Sciatic nerve (tissue), 2 donors: ENCODE data around the gene TBC1D22A. TPM values are rescaled to one million over a fixed set of nuclear protein-coding genes. Genes with fewer than 3 reads are reported as not detected.

Experiments
- ATAC-seq: fragments of 200-7000 bp; cut with Tn5 transposase; one replicate; pipeline ENCODE4 v1.9.1; 2020; ENCODE audit warnings: mild to moderate bottlenecking, moderate library complexity
- DNase-seq: peaks from one replicate; pipeline ENCODE4 v3.0.0-alpha.2; 2020; ENCODE audit warnings: low spot score
- intact Hi-C: fragments of 100-400 bp; cut with DNase I; formaldehyde crosslinking; loops from one replicate; pipeline ENCODE4 v1.14.2; 2022
- total RNA-seq: library from RNA; stranded (reverse); fragmentation: NEBNext Ultra II Directional; extraction: Animal tissue kit (Norgen Biotek cat#: 25700); gene quantifications from one replicate; pipeline ENCODE4 v1.2.1, GENCODE V29; 2021
- donor health status: DM: no; HTN: no; CAD: no.
- donor health status: DM: no; HTN: no; CAD: no.

Gene TBC1D22A
- total RNA-seq, 1 donor from 2014 or later, result 36.3 TPM

DNA sequence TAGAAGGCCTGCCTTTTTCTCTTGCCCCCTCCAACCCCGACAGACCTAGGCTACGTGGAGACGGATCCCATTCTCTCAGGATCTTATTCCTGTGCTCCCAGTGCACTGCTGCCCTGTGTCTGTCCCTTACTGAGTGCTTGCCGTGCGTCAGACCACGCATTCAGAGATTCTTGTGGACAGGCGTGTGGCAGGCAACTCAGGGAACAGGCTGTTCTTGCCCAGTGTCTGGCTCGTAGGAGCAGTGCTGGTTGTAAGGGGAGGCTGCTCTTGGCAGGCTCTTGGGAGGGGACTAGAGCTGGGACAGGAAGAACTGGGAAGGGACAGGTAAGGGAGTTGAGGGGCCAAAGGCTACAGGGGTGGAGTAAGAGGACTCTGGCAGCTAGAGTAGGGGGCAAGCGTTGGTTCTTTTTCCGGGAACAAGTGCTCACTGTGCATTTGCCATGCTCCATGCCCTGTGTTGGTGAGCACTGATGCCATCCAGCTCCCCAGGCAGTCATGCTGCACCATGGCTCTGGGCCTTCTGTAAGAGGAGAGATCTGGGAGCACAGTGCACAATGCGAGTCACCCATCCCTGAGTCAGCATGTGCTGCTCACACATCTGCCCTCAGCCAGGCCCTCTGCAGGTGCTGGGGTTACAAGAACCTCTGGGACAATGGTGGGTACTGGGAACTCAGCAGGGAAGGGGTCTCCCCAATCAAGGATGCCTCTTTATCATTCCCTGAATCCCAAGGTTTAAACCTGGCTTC is 119.1 kb downstream of the TBC1D22A start:
- no peak for DNase-seq
- no peak for ATAC-seq
- intact Hi-C loops, result no loop called here

DNA sequence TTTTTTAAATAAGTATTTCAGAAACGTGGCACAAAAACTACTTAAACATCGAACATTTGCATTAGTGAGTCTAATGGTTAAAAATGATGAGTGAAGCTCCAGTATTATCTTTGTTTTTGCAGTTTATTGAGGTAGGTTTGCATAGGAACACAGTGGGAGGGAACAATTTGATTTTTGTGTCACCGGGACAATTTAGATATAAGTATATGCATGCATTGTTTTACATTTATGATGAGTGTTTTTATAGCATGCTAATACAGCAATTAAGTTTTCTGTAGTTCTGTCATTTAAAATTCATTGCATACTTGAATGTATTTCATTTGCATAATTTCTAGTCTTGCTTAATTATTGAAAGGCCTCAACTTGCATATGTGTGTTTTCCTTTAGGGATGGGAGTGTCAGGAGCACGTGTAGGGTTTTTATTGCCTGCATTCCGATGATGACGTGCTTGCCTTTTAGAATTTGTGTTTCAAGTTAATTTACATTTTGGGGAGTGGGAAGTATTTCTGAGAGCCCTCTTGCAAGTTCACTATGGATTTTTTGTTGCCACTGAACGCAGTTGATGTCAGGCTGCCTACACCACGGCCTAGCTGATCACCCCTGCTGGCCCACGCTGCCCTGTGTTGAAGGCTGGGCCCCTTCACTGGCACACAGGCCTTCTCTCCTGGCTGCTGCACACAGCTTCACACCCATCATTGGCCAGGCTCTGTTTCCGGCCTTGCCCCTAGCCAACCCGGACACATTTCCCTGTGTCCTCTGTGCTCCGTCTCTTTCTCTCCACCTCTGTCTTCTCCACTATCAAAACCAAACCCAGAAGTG is 120.9 kb downstream of the TBC1D22A start:
- intact Hi-C loops, result no loop called here
- ATAC-seq, result peak; percentile 47
- no peak for DNase-seq

- DNase-seq, result no peak
- intact Hi-C loops, result no loop called here
- ATAC-seq, result peak; percentile 39
These were observed 121.9 kb downstream of the TBC1D22A start for GRCh38 chr22:46884365-46884764.

DNA sequence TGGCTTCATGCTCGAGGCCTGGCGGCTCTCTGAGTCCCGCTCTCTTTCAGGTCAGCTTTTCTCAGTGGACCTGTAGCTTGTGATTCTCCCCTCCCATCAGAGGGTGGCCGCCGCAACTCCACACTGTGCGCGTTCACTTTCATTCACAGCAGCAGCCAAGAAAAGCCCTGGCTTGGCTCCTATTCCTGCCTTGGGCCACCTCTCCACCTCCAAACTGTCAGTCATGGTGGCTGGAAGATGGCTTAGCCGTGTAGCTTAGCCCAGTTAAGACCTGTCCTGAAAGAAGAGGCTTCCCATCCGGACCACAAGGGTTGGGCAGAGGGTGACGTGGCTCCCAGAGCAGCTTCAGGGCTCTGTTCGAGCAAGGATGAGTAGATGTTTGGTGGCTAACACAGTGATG is 125.5 kb downstream of the TBC1D22A start:
- ATAC-seq, result no peak
- DNase-seq, result no peak
- intact Hi-C loops, result no loop called here

DNA sequence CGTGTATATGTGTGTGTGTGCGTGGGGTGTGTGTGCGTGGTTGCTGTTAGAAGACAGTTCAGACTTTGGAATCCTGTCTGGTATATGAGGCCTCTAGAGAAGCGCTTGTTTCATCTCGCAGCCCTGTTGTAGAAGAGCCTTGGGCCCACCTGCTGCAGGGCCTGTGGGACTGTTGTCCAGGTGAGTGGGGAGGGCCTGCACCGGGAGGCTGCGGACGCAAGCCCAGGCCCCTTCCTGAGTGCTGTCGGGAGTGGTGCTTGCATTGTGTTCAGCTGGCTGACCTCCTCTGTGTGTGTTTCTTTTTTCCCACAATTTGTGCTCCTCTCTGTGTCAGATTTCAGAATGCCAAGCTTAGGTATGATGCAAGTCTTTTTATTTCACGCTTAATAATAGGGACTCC is 128.4 kb downstream of the TBC1D22A start:
- no peak for DNase-seq
- intact Hi-C loops, result no loop called here
- ATAC-seq, result no peak

GRCh38 chr22:46891382-46891951 is 129.0 kb downstream of the TBC1D22A start:
- intact Hi-C loops, result no loop called here
- ATAC-seq (no peak), DNase-seq (no peak)

- ATAC-seq (no peak), DNase-seq (no peak)
- intact Hi-C loops, result no loop called here
These were observed 130.4 kb downstream of the TBC1D22A start for GRCh38 chr22:46892866-46893265.

DNA sequence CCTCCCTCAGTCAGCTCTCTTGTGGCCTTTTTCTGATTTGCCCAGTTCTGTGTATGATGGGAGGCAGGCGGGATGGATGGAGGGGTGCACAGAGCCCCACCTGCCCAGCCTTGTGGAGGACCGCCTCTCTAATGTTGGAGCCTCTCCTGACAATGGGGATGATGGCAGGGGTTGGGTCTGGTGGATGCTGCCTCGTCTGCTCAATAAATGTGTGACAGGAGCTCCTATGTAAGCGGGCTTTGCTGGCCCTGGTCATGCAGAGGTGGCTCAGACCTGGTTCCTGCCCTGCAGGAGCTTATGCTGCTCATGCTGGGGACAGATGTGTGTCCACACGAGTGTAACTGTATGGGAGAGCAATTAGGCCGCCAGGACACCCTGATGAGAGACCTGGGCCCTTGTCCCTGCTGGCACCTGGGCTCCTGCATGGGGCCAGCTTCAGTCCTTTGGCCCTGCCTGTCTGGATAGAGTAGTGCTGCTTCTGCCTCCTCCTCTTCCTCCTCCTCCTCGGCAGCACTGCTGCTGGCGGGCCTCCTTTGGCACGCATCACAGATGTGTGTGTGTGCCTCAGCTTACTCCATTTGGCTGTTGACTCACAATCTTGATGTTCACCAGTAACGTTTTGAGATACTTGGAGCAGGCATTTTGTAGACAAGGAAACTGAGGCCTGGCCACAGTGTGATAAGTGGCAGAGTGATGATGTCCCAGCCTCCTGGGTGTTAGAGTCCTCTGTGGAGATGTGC is 131.0 kb downstream of the TBC1D22A start:
- intact Hi-C loops, result no loop called here
- DNase-seq, result no peak
- peak; percentile 9 for ATAC-seq

- ATAC-seq (peak; percentile 79), DNase-seq (no peak)
- intact Hi-C loops, result no loop called here
These were observed 131.7 kb downstream of the TBC1D22A start for GRCh38 chr22:46894081-46894671.

GRCh38 chr22:46894851-46895640 is 132.6 kb downstream of the TBC1D22A start:
- DNase-seq, result no peak
- intact Hi-C loops, result no loop called here
- no peak for ATAC-seq

- intact Hi-C loops, result no loop called here
- DNase-seq (no peak), ATAC-seq (no peak)
These were observed 133.3 kb downstream of the TBC1D22A start for GRCh38 chr22:46895753-46896152.

- ATAC-seq (no peak), DNase-seq (no peak)
- intact Hi-C loops, result no loop called here
These were observed 133.7 kb downstream of the TBC1D22A start for GRCh38 chr22:46896166-46896565.

DNA sequence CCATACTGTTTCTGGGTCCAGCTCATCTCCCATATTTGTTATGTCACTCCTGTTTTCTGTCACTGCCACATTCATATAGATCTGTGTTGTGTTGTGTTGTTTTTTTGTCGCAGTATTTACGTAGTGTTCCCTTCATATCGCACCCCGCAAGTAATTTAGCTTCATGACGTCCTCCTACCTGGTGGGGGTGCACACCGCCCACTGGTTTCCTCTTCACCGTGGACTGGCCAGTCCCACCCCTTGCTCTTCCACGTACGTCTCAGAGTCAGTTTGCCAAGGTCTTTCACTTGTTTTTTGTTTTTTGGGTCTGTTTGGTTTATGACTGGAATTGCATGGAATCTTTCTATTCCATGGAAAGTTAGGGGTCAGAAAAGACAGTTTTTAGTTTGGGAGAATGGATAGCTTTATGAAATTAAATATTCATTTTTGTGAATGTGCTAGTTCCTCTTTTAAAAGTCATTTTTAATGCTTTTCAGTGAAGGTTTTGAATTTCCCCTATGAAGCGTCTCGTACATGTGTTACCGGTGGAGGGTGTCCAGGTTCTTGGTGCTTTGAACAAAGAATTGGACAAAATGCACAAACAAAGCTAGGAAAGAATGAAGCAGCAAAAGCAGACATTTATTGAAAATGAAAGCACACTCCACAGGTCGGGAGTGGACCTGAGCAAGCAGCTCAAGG is 134.3 kb downstream of the TBC1D22A start:
- intact Hi-C loops, result no loop called here
- DNase-seq, result no peak
- no peak for ATAC-seq

GRCh38 chr22:46897246-46897623 is 134.8 kb downstream of the TBC1D22A start:
- ATAC-seq, result no peak
- intact Hi-C loops, result no loop called here
- no peak for DNase-seq

DNA sequence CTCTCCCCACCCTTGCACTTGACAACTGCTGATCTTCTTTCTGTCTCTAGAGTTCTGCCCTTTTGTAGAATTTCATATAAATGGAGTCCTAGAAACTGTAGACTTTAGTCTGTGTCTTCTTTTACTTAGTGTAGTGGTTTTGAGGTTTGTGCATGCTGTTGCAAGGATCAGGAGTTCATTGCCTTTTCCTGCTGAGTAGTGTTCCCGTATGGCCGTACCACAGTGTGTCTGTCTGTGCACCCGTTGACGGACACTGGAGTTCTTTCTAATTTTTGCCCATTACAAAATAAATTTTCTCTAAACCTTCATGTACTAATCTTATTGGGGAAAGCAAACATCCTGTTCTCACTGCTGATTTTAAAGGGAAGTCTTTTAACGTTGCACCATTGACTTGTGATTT is 138.1 kb downstream of the TBC1D22A start:
- DNase-seq (no peak), ATAC-seq (no peak)
- intact Hi-C loops, result no loop called here

GRCh38 chr22:46902436-46902835 is 140.0 kb downstream of the TBC1D22A start:
- ATAC-seq (no peak), DNase-seq (no peak)
- intact Hi-C loops, result no loop called here

GRCh38 chr22:46902998-46903916 is 140.8 kb downstream of the TBC1D22A start:
- DNase-seq, result no peak
- ATAC-seq, result peak; percentile 32
- intact Hi-C loops, result no loop called here
